H1 (cell line): ENCODE data around the gene DCTN2. TPM values are rescaled to one million over a fixed set of nuclear protein-coding genes. Genes with fewer than 3 reads are reported as not detected.

ENCODE experiments used
- CTCF ChIA-PET: fragments of 300-600 bp; sonication (Branson Sonifier 250); formaldehyde crosslinking; loops from one replicate; lab custom pipeline; 2021; ENCODE audit not compliant: partially characterized antibody; lab: Charles Lee
- POLR2A ChIA-PET: fragments of 300-600 bp; sonication (Branson Sonifier 250); formaldehyde crosslinking; loops from one replicate; lab custom pipeline; 2021; ENCODE audit warnings: inconsistent platforms; ENCODE audit not compliant: partially characterized antibody; lab: Charles Lee
- DNase-seq, 2 experiments: peaks; one replicate each; pipeline versions ENCODE4 v3.0.0 to v3.0.0-alpha.2; 2010 to 2022; ENCODE audit warnings: low spot score in 2 of 2, low read depth in 1 of 2, mixed read lengths in 1 of 2
- FAIRE-seq: peaks from 2 replicates; lab custom pipeline; 2011; peaks lifted over from hg19 to GRCh38; lab: Jason Lieb, UNC
- H2AFZ ChIP-seq: 2 replicates; pipeline ENCODE4 v1.8.1; 2012; ENCODE audit warnings: low read length, inconsistent platforms
- H2AK5ac ChIP-seq: 2 replicates; pipeline ENCODE4 v1.6.1; 2013; ENCODE audit warnings: low read depth, low read length
- H2BK120ac ChIP-seq: replicated peaks from 2 replicates; pipeline ENCODE3; 2013; ENCODE audit warnings: low read depth, low read length, inconsistent platforms
- H2BK12ac ChIP-seq: 2 replicates; pipeline ENCODE4 v1.6.1; 2013; ENCODE audit warnings: low read depth, low read length
- H2BK15ac ChIP-seq: 2 replicates; pipeline ENCODE4 v1.6.1; 2013; ENCODE audit warnings: low read length
- H2BK20ac ChIP-seq: 2 replicates; pipeline ENCODE4 v1.6.1; 2013; ENCODE audit warnings: low read length
- H2BK5ac ChIP-seq: 2 replicates; pipeline ENCODE4 v1.6.1; 2013; ENCODE audit warnings: low read depth, low read length
- H3K14ac ChIP-seq: 2 replicates; pipeline ENCODE4 v1.6.1; 2013; ENCODE audit warnings: inconsistent platforms; ENCODE audit not compliant: insufficient read length
- H3K18ac ChIP-seq: 2 replicates; pipeline ENCODE4 v1.6.1; 2013; ENCODE audit warnings: low read length; ENCODE audit errors: extremely low read depth
- H3K23ac ChIP-seq: 2 replicates; pipeline ENCODE4 v1.6.1; 2013; ENCODE audit warnings: inconsistent platforms; ENCODE audit not compliant: insufficient read length
- H3K23me2 ChIP-seq: 2 replicates; pipeline ENCODE4 v1.6.1; 2013; ENCODE audit warnings: low read depth, low read length
- H3K27ac ChIP-seq: 2 replicates; pipeline ENCODE4 v1.6.1; 2011; ENCODE audit warnings: low read depth, low read length, inconsistent platforms
- H3K27me3 ChIP-seq, 4 experiments: replicated peaks in 1 of 4; 1 replicate in 1 of 4; 2 replicates in 3 of 4; pipeline versions ENCODE4 v1.6.1 to v1.8.1; 2011 to 2013; ENCODE audit warnings: low read length in 3 of 4, mild to moderate bottlenecking in 3 of 4, inconsistent platforms in 2 of 4, mixed read lengths in 2 of 4, moderate library complexity in 1 of 4; ENCODE audit not compliant: control insufficient read depth in 3 of 4, insufficient read depth in 3 of 4; ENCODE audit errors: extremely low read depth in 1 of 4
- H3K36me3 ChIP-seq, 4 experiments: 2 replicates each; pipeline versions ENCODE4 v1.6.1 to v1.8.1; 2011 to 2013; ENCODE audit warnings: mild to moderate bottlenecking in 4 of 4, low read length in 3 of 4, moderate library complexity in 2 of 4, control low read depth in 1 of 4, inconsistent platforms in 1 of 4; ENCODE audit not compliant: insufficient read depth in 4 of 4, control insufficient read depth in 2 of 4
- H3K4ac ChIP-seq: replicated peaks from 2 replicates; pipeline ENCODE3; 2013; ENCODE audit warnings: low read length, low read depth, mixed read lengths, inconsistent platforms; ENCODE audit not compliant: insufficient read length
- H3K4me1 ChIP-seq, 4 experiments: replicated peaks in 1 of 4; 1 replicate in 1 of 4; 2 replicates in 3 of 4; pipeline versions ENCODE4 v1.6.1 to v1.8.1; 2011 to 2013; ENCODE audit warnings: low read length in 3 of 4, inconsistent platforms in 2 of 4, mixed read lengths in 1 of 4; ENCODE audit not compliant: insufficient read depth in 4 of 4, control insufficient read depth in 3 of 4
- H3K4me2 ChIP-seq, 2 experiments: 2 replicates each; pipeline versions ENCODE4 v1.6.1 to v1.8.1; 2011 to 2013; ENCODE audit warnings: low read depth in 2 of 2, low read length in 2 of 2, control low read depth in 1 of 2, inconsistent platforms in 1 of 2, mild to moderate bottlenecking in 1 of 2; ENCODE audit not compliant: insufficient read depth in 1 of 2
- H3K4me3 ChIP-seq, 4 experiments: fragments of 200-600, 300-600 bp in 1 of 4; sonication (generic), shearing (Covaris generic), sonication (Bioruptor Twin) in 1 of 4; 2 replicates each; pipeline versions ENCODE4 v1.5.1 to v1.8.1; 2011 to 2016; ENCODE audit warnings: low read length in 4 of 4, low read depth in 3 of 4, control low read depth in 2 of 4, inconsistent platforms in 2 of 4, mild to moderate bottlenecking in 2 of 4, mixed read lengths in 1 of 4, moderate library complexity in 1 of 4; ENCODE audit not compliant: insufficient read depth in 2 of 4; ENCODE audit errors: extremely low read depth in 1 of 4
- H3K56ac ChIP-seq: replicated peaks from 2 replicates; pipeline ENCODE3; 2013; ENCODE audit warnings: low read depth, mild to moderate bottlenecking, mixed read lengths, low read length, inconsistent platforms; ENCODE audit not compliant: insufficient read length
- H3K79me1 ChIP-seq: 2 replicates; pipeline ENCODE4 v1.6.1; 2013; ENCODE audit warnings: low read depth, low read length, control low read depth
- H3K79me2 ChIP-seq, 2 experiments: 2 replicates each; pipeline versions ENCODE4 v1.6.1 to v1.8.1; 2012 to 2013; ENCODE audit warnings: low read length in 2 of 2, mild to moderate bottlenecking in 2 of 2, inconsistent platforms in 1 of 2; ENCODE audit not compliant: insufficient read depth in 2 of 2, control insufficient read depth in 1 of 2
- H3K9ac ChIP-seq, 4 experiments: replicated peaks in 1 of 4; 1 replicate in 1 of 4; 2 replicates in 3 of 4; pipeline versions ENCODE4 v1.6.1 to v1.8.1; 2011 to 2013; ENCODE audit warnings: low read depth in 3 of 4, low read length in 3 of 4, control low read depth in 2 of 4, mild to moderate bottlenecking in 2 of 4, moderate library complexity in 2 of 4, inconsistent platforms in 1 of 4; ENCODE audit errors: extremely low read depth in 1 of 4
- H3K9me3 ChIP-seq, 2 experiments: 2 replicates each; pipeline versions ENCODE4 v1.6.1 to v1.8.1; 2012 to 2013; ENCODE audit warnings: mild to moderate bottlenecking in 2 of 2, moderate library complexity in 2 of 2, control low read depth in 1 of 2, inconsistent platforms in 1 of 2, low read depth in 1 of 2, low read length in 1 of 2, mixed read lengths in 1 of 2; ENCODE audit not compliant: insufficient read depth in 2 of 2
- H4K20me1 ChIP-seq, 2 experiments: replicated peaks in 1 of 2; 2 replicates each; pipeline versions ENCODE3 to v1.8.1; 2011 to 2013; ENCODE audit warnings: inconsistent platforms in 2 of 2, low read length in 2 of 2, mild to moderate bottlenecking in 1 of 2; ENCODE audit not compliant: insufficient read depth in 2 of 2, control insufficient read depth in 1 of 2
- H4K5ac ChIP-seq: 2 replicates; pipeline ENCODE4 v1.6.1; 2013; ENCODE audit warnings: low read length, low read depth, mixed read lengths, inconsistent platforms; ENCODE audit not compliant: insufficient read length
- H4K8ac ChIP-seq: 2 replicates; pipeline ENCODE4 v1.8.0; 2013; ENCODE audit warnings: mild to moderate bottlenecking, moderate library complexity, low read length, inconsistent platforms; ENCODE audit not compliant: insufficient read depth; ENCODE audit errors: extremely low read depth
- H4K91ac ChIP-seq: replicated peaks from 2 replicates; pipeline ENCODE3; 2013; ENCODE audit warnings: low read length, mixed read lengths, inconsistent platforms; ENCODE audit not compliant: insufficient read length
- ASH2L ChIP-seq: fragments of 200-600, 300-600 bp; sonication (generic); IDR thresholded peaks from one replicate; pipeline ENCODE4 v1.7.1; 2017; ENCODE audit warnings: low read length
- CHD2 ChIP-seq: IDR thresholded peaks from 2 replicates; pipeline ENCODE4 v1.6.1; 2012; ENCODE audit warnings: low read length, improper control_type of control experiment
- GABPA ChIP-seq: IDR thresholded peaks from 2 replicates; pipeline ENCODE4 v1.6.1; 2011; ENCODE audit warnings: mild to moderate bottlenecking, low read length, moderate library complexity, borderline replicate concordance; ENCODE audit not compliant: insufficient read depth
- SAP30 ChIP-seq: fragments of 300-600 bp; sonication (generic); IDR thresholded peaks from 2 replicates; pipeline ENCODE4 v1.7.1; 2012; ENCODE audit warnings: low read length, moderate library complexity, mild to moderate bottlenecking, inconsistent platforms; ENCODE audit not compliant: insufficient read depth, insufficient replicate concordance
- SP4 ChIP-seq: IDR thresholded peaks from 2 replicates; pipeline ENCODE4 v1.6.1; 2012; ENCODE audit warnings: low read length, inconsistent platforms
- WGBS, 2 experiments: shearing (Covaris generic) in 1 of 2; methylation state at CpG; one replicate each; pipeline versions ENCODE4 v1.1.6 to v1.1.7; 2013 to 2015; ENCODE audit warnings: low lambda C conversion rate in 2 of 2, mixed read lengths in 2 of 2, inconsistent platforms in 1 of 2, low coverage in 1 of 2, missing lambda C conversion rate in 1 of 2; ENCODE audit not compliant: insufficient replicate concordance in 2 of 2, insufficient coverage in 1 of 2, insufficient read length in 1 of 2; ENCODE audit errors: extremely low coverage in 1 of 2, missing lambda C conversion rate in 1 of 2; 5-methylcytosine and 5-hydroxymethylcytosine counted together
- polyA plus RNA-seq, 7 experiments: library from polyadenylated mRNA; depleted of rRNA in 3 of 7; stranded (reverse) in 5 of 7; unstranded in 2 of 7; fragments of >200 nt in 5 of 7; fragments of 200-250 nt in 2 of 7; gene quantifications; 1 replicate in 5 of 7; 2 replicates in 1 of 7; 4 replicates in 1 of 7; pipeline versions ENCODE4 v1.2.1 to v1.2.3, GENCODE V29; 2011 to 2013; ENCODE audit warnings: missing spikeins in 2 of 7, mixed read lengths in 2 of 7
- total RNA-seq: library from RNA; stranded (reverse); fragmentation: NEBNext Ultra II Directional; extraction: Animal tissue kit (Norgen Biotek cat#: 25700); gene quantifications from 2 replicates; pipeline ENCODE4 v1.2.1, GENCODE V29; 2021

DCTN2 gene
- total and polyA plus RNA-seq, 2 of the 8 experiments (the other 6 are each of a cell fraction or from before 2014, with no cell fraction given), result 90.3 to 91.9 TPM

DNA sequence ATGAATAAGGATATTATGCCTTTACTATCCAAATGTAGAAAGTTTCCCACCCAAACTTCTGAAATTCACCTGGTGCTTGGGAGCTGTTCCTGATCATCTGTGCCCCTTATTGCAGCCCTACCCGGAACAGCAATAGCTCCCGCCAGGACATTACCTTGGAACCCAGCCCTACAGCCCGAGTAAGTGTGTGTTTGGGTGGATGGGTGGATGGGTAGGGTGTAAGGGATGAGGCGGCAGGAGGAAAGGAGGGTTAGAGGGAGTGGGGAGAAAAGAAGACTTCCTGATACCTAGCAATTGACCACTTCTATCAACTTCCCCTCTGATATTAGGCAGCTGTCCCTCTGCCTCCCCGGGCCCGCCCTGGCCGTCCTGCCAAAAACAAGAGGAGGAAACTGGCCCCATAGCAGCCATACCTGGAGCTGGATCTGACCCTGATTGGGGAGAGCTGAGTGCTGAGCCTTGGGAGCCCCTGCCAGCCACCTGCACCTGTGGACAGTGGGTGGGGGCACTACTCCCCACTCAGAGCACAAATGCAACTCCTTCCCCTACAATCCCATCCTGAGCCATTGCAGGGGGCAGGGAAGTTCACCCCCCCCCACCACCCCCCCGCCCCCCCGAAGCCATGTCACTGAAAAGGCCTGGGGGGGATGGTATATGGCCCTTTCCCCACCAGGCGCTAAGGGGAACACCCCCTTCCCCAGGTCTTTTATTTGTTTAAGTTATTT lies 18.0 kb downstream of the DCTN2 start:
- Histone ChIP-seq H3K36me3 (peaks cover 11 to 72% (median 39%) of the 10 kb centered on the region in 4 experiments; a peak in 7 of 8 replicates), H3K27me3 (peaks cover 0 to 1% (median 0%) of the 10 kb centered on the region in 4 experiments; a peak in 1 of 7 replicates), H3K79me1 (no peaks in the 10 kb centered on the region; the same call in 1 of the 2 replicates), H3K14ac (no peak overlapping the region), H2AK5ac (no peak overlapping the region), H3K4me1 (peaks cover 0 to under 1% (median 0%) of the 10 kb centered on the region in 4 experiments; a peak in 1 of 7 replicates), H3K27ac (no peak overlapping the region), H4K20me1 (peaks cover 1 to 6% of the 10 kb centered on the region in 2 experiments), H3K79me2 (peaks cover 0 to 6% of the 10 kb centered on the region in 2 experiments; a peak in 1 of 4 replicates), H2BK15ac (no peak overlapping the region), H2AFZ (no peak overlapping the region), H4K5ac (no peak overlapping the region), H2BK12ac (no peak overlapping the region), H2BK5ac (no peak overlapping the region), H4K91ac (no peak overlapping the region), H3K4me2 (no peak overlapping the region), H2BK120ac (no peak overlapping the region), H3K4me3 (no peak overlapping the region), H4K8ac (no peak overlapping the region), H3K23me2 (no peaks in the 10 kb centered on the region), H2BK20ac (no peak overlapping the region), H3K9me3 (no peaks in the 10 kb centered on the region), H3K23ac (no peak overlapping the region), H3K18ac (no peak overlapping the region), H3K9ac (no peak overlapping the region), H3K4ac (no peak overlapping the region), H3K56ac (no peak overlapping the region)
- CTCF ChIA-PET, result interaction anchor here (0.6 to 1.3 kb wide), 2 partner anchors 12 to 54 kb away, joined by 4 read pairs; no protein-coding TSS in a partner anchor
- WGBS, 2 experiments, result 89% methylated on average over 8 of the region's 10 CpGs; no CpG with 5 or more reads in 1 of the 2 experiments
- POLR2A ChIA-PET, result interaction anchor here (0.9 to 8.9 kb wide), 8 partner anchors 10 to 46 kb away, joined by 3 to 65 read pairs (median 4); partner anchors contain the start of genes DCTN2 and DDIT3
- no peak for FAIRE-seq
- DNase-seq, result no peak
- TF ChIP-seq SP4 (no peak), ASH2L (no peak), GABPA (no peak), SAP30 (no peak), CHD2 (no peak)
